IMR-90 (cell line): ENCODE measurements around the gene TMC1. TPM values are rescaled to one million over a fixed set of nuclear protein-coding genes. Genes with fewer than 3 reads are reported as not detected.

ENCODE experiments used
- ATAC-seq: fragments of 200-7000 bp; cut with Tn5 transposase; 2 replicates; pipeline ENCODE4 v1.9.1; 2020; ENCODE audit warnings: low read depth, mild to moderate bottlenecking, moderate library complexity
- BruUV-seq: library from RNA; stranded (reverse); fragments of 400-500 nt; replicated peaks from 2 replicates; lab custom pipeline; 2021; lab: Mats Ljungman, UMichigan
- CTCF ChIA-PET: fragments of 300-600 bp; formaldehyde crosslinking; extraction: SDS; loops from one replicate; lab custom pipeline; 2021; ENCODE audit warnings: antibody characterized with exemption; lab: Yijun Ruan, JAX
- POLR2A ChIA-PET: fragments of 300-600 bp; sonication (Branson Sonifier 250); formaldehyde crosslinking; loops from one replicate; lab custom pipeline; 2022; ENCODE audit warnings: antibody characterized with exemption; ENCODE audit not compliant: unreplicated experiment; lab: Charles Lee
- DNase-seq: peaks from one replicate; pipeline ENCODE4 v3.0.0; 2013
- H2AFZ ChIP-seq: replicated peaks from 2 replicates; pipeline ENCODE3; 2013; ENCODE audit warnings: low read length, mild to moderate bottlenecking; ENCODE audit not compliant: poor library complexity
- H2AK5ac ChIP-seq: 2 replicates; pipeline ENCODE4 v1.6.1; 2013; ENCODE audit warnings: low read depth, low read length, inconsistent platforms
- H2AK9ac ChIP-seq: replicated peaks from 2 replicates; pipeline ENCODE3; 2013; ENCODE audit warnings: mild to moderate bottlenecking, low read depth, low read length, moderate library complexity; ENCODE audit not compliant: poor library complexity
- H2BK120ac ChIP-seq: 2 replicates; pipeline ENCODE4 v1.6.1; 2013; ENCODE audit warnings: low read depth, low read length, inconsistent platforms
- H2BK15ac ChIP-seq: 3 replicates; pipeline ENCODE4 v1.6.1; 2013; ENCODE audit warnings: low read depth, low read length, inconsistent platforms
- H2BK20ac ChIP-seq: 2 replicates; pipeline ENCODE4 v1.6.1; 2013; ENCODE audit warnings: low read depth, mild to moderate bottlenecking, inconsistent platforms, low read length, moderate library complexity
- H2BK5ac ChIP-seq: 2 replicates; pipeline ENCODE4 v1.6.1; 2013; ENCODE audit warnings: mild to moderate bottlenecking, low read depth, low read length, inconsistent platforms; ENCODE audit not compliant: poor library complexity, severe bottlenecking
- H3K14ac ChIP-seq: replicated peaks from 2 replicates; pipeline ENCODE4 v1.6.1; 2013; ENCODE audit warnings: low read depth, low read length, inconsistent platforms
- H3K18ac ChIP-seq: 2 replicates; pipeline ENCODE4 v1.6.1; 2013; ENCODE audit warnings: low read depth, low read length, control low read depth
- H3K23ac ChIP-seq: 2 replicates; pipeline ENCODE4 v1.6.1; 2013; ENCODE audit warnings: low read depth, low read length, inconsistent platforms
- H3K27ac ChIP-seq: 2 replicates; pipeline ENCODE4 v1.5.1; 2013; ENCODE audit warnings: mild to moderate bottlenecking, control low read depth, low read length; ENCODE audit not compliant: insufficient read depth
- H3K27me3 ChIP-seq: 2 replicates; pipeline ENCODE4 v1.6.1; 2013; ENCODE audit warnings: low read length; ENCODE audit not compliant: control insufficient read depth, insufficient read depth
- H3K36me3 ChIP-seq: 2 replicates; pipeline ENCODE4 v1.6.1; 2013; ENCODE audit warnings: low read length, mixed read lengths; ENCODE audit not compliant: control insufficient read depth, insufficient read depth
- H3K4ac ChIP-seq: 2 replicates; pipeline ENCODE4 v1.6.1; 2013; ENCODE audit warnings: low read depth, low read length, inconsistent platforms
- H3K4me1 ChIP-seq: 2 replicates; pipeline ENCODE4 v1.6.1; 2013; ENCODE audit warnings: low read length, mixed read lengths; ENCODE audit not compliant: control insufficient read depth, insufficient read depth
- H3K4me2 ChIP-seq: 2 replicates; pipeline ENCODE4 v1.6.1; 2013; ENCODE audit warnings: low read depth, mild to moderate bottlenecking, control low read depth, low read length, moderate library complexity
- H3K4me3 ChIP-seq: 2 replicates; pipeline ENCODE4 v1.5.1; 2013; ENCODE audit warnings: low read depth, mild to moderate bottlenecking, control low read depth, low read length, moderate library complexity; ENCODE audit not compliant: insufficient read depth
- H3K56ac ChIP-seq: 2 replicates; pipeline ENCODE4 v1.6.1; 2013; ENCODE audit warnings: low read length, inconsistent platforms; ENCODE audit not compliant: insufficient read depth; ENCODE audit errors: extremely low read depth
- H3K79me1 ChIP-seq, 2 experiments: 2 replicates each; pipeline ENCODE4 v1.6.1; 2013; ENCODE audit warnings: low read length in 2 of 2, inconsistent platforms in 1 of 2, low read depth in 1 of 2
- H3K9ac ChIP-seq: 2 replicates; pipeline ENCODE4 v1.6.1; 2013; ENCODE audit warnings: low read depth, low read length, control low read depth
- H3K9me1 ChIP-seq: 2 replicates; pipeline ENCODE4 v1.6.1; 2013; ENCODE audit warnings: low read length, inconsistent platforms; ENCODE audit not compliant: insufficient read depth
- H3K9me3 ChIP-seq: 2 replicates; pipeline ENCODE4 v1.6.1; 2013; ENCODE audit warnings: low read length; ENCODE audit not compliant: control insufficient read depth, insufficient read depth
- H4K20me1 ChIP-seq: 2 replicates; pipeline ENCODE4 v1.6.1; 2013; ENCODE audit warnings: low read length, inconsistent platforms; ENCODE audit not compliant: insufficient read depth
- H4K5ac ChIP-seq: 2 replicates; pipeline ENCODE4 v1.6.1; 2013; ENCODE audit warnings: mild to moderate bottlenecking, low read depth, low read length, control low read depth
- H4K8ac ChIP-seq, 2 experiments: 2 replicates each; pipeline ENCODE4 v1.6.1; 2013; ENCODE audit warnings: low read depth in 2 of 2, low read length in 2 of 2, control low read depth in 1 of 2, inconsistent platforms in 1 of 2
- H4K91ac ChIP-seq: 2 replicates; pipeline ENCODE4 v1.6.1; 2013; ENCODE audit warnings: low read depth, low read length, inconsistent platforms; ENCODE audit not compliant: insufficient read depth
- CEBPB ChIP-seq: IDR thresholded peaks from 2 replicates; pipeline ENCODE4 v1.6.1; 2012; ENCODE audit warnings: low read depth, low read length, improper control_type of control experiment
- MXI1 ChIP-seq: IDR thresholded peaks from 2 replicates; pipeline ENCODE4 v1.6.1; 2012; ENCODE audit warnings: low read depth, mild to moderate bottlenecking, low read length, moderate library complexity, borderline replicate concordance
- WGBS, 2 experiments: methylation state at CpG; one replicate each; pipeline versions ENCODE4 v1.1.5 to v1.1.7; 2013; ENCODE audit warnings: missing lambda C conversion rate in 2 of 2; ENCODE audit not compliant: insufficient read length in 1 of 2; ENCODE audit errors: extremely low coverage in 2 of 2; 5-methylcytosine and 5-hydroxymethylcytosine counted together
- dilution Hi-C: fragments of 300-500 bp; cut with HindIII; formaldehyde crosslinking; loops from one replicate; pipeline ENCODE4 v1.14.3; 2018; ENCODE audit warnings: low sequenced_read_pairs; ENCODE audit not compliant: unreplicated experiment
- in situ Hi-C: fragments of 300-500 bp; cut with MboI; formaldehyde crosslinking; loops from 3 replicates; pipeline ENCODE4 v1.14.3; 2019; ENCODE audit warnings: low sequenced_read_pairs, inconsistent platforms, mixed read lengths
- intact Hi-C: fragments of 100-400 bp; cut with micrococcal nuclease; formaldehyde crosslinking; loops from 2 replicates; pipeline ENCODE4 v1.10.0; 2022
- polyA plus RNA-seq, 3 experiments: library from polyadenylated mRNA; depleted of rRNA; stranded (reverse); fragments of >200 nt; gene quantifications; 2 replicates each; pipeline ENCODE4 v1.2.3, GENCODE V29; 2012; ENCODE audit warnings: low replicate concordance in 1 of 3
- total RNA-seq: library from RNA; depleted of rRNA; stranded (reverse); fragments of >200 nt; gene quantifications from 2 replicates; pipeline ENCODE4 v1.2.3, GENCODE V29; 2012

The TMC1 gene
- total and polyA plus RNA-seq, 2 of the 4 experiments (the other 2 are of a cell fraction): not detected

- H3K79me1 ChIP-seq: peaks cover 0 to 24% of the 10 kb centered on the region in 2 experiments; a peak in 2 of 4 replicates
- H3K4me1 ChIP-seq: peaks cover 30% of the 10 kb centered on the region
- peak overlapping the region; percentile 82; the same call in 1 of the 2 replicates for H3K23ac ChIP-seq
- peak overlapping the region; percentile 20; the same call in 1 of the 2 replicates for H3K4me2 ChIP-seq
- H2AK9ac ChIP-seq: no peak overlapping the region
- no peaks in the 10 kb centered on the region for H3K36me3 ChIP-seq
- in situ Hi-C loops (no loop called here), intact Hi-C loops (no loop called here), dilution Hi-C loops (no loop called here)
- H4K8ac ChIP-seq: peak overlapping the region; percentile 3 to 65; a peak in 3 of 4 replicates
- H4K20me1 ChIP-seq: no peaks in the 10 kb centered on the region
- H3K56ac ChIP-seq: peak overlapping the region; percentile 41; the same call in 1 of the 2 replicates
- peak overlapping the region; percentile 58; the same call in 1 of the 2 replicates for H3K27ac ChIP-seq
- peak; percentile 65; the same call in 1 of the 2 replicates for TF ChIP-seq CEBPB
- no peak for TF ChIP-seq MXI1
- no TSS peak for BruUV-seq
- H3K14ac ChIP-seq: peak overlapping the region; percentile 95
- peak overlapping the region; percentile 68 for H2AK5ac ChIP-seq
- no peaks in the 10 kb centered on the region for H3K9me3 ChIP-seq
- no CpG with 5 or more reads among the region's 3 CpGs for WGBS, 2 experiments
- ChIA-PET CTCF (no interaction called here), POLR2A (no interaction called here)
- H2BK5ac ChIP-seq: peak overlapping the region; percentile 94
- no peaks in the 10 kb centered on the region for H3K27me3 ChIP-seq
- DNase-seq (peak; percentile 71), ATAC-seq (peak; percentile 32; the same call in 1 of the 2 replicates)
- peaks cover 6% of the 10 kb centered on the region for H3K9me1 ChIP-seq
- no peak overlapping the region for H3K9ac ChIP-seq
- peak overlapping the region; percentile 90; the same call in 1 of the 3 replicates for H2BK15ac ChIP-seq
- H2BK120ac ChIP-seq: peak overlapping the region; percentile 97
- H2AFZ ChIP-seq: no peak overlapping the region
- peak overlapping the region; percentile 87 for H3K18ac ChIP-seq
- H4K91ac ChIP-seq: peak overlapping the region; percentile 77; the same call in 1 of the 2 replicates
- H2BK20ac ChIP-seq: peak overlapping the region; percentile 97
- peak overlapping the region; percentile 77 for H4K5ac ChIP-seq
- no peak overlapping the region for H3K4me3 ChIP-seq
- peak overlapping the region; percentile 88 for H3K4ac ChIP-seq
These were observed 58.6 kb downstream of the TMC1 start for GRCh38 chr9:72579880-72580550.
